AG04450 (cell line): Measurements from ENCODE around the gene CCDC88A. TPM values are rescaled to one million over a fixed set of nuclear protein-coding genes. Genes with fewer than 3 reads are reported as not detected.

ENCODE experiments used
- CTCF ChIA-PET: fragments of 300-600, 350-600 bp; formaldehyde crosslinking; extraction: SDS; loops from one replicate; lab custom pipeline; 2022; ENCODE audit warnings: antibody characterized with exemption, inconsistent platforms; lab: Charles Lee
- POLR2A ChIA-PET: fragments of 350-600 bp; formaldehyde crosslinking; extraction: SDS; loops from one replicate; lab custom pipeline; 2021; ENCODE audit warnings: antibody characterized with exemption, inconsistent platforms; lab: Yijun Ruan, JAX
- DNase-seq: peaks from one replicate; pipeline ENCODE4 v3.0.0-alpha.2; 2011; ENCODE audit warnings: low read depth, low spot score
- H3K27ac ChIP-seq: one replicate; pipeline ENCODE4 v1.5.1; 2012; ENCODE audit warnings: low read depth, low read length, control low read depth
- H3K27me3 ChIP-seq: one replicate; pipeline ENCODE4 v1.6.0; 2012; ENCODE audit warnings: low read length; ENCODE audit not compliant: control insufficient read depth, insufficient read depth
- H3K4me3 ChIP-seq: 2 replicates; pipeline ENCODE4 v1.5.1; 2011; ENCODE audit warnings: mild to moderate bottlenecking, low read depth, low read length, control low read depth
- H3K9me3 ChIP-seq: 2 replicates; pipeline ENCODE4 v1.5.1; 2012; ENCODE audit warnings: low read length; ENCODE audit not compliant: control insufficient read depth, insufficient read depth
- polyA plus RNA-seq: library from polyadenylated mRNA; depleted of rRNA; stranded (reverse); fragments of >200 nt; gene quantifications from 2 replicates; pipeline ENCODE4 v1.2.3, GENCODE V29; 2011
- TF ChIP-seq, protein P1 (sequence below): IDR thresholded peaks from 2 replicates; pipeline ENCODE4 v1.5.1; 2011; ENCODE audit warnings: low read depth, low read length, control low read depth, inconsistent platforms

CCDC88A gene
- polyA plus RNA-seq, 1 experiment = 44.7 TPM

DNA sequence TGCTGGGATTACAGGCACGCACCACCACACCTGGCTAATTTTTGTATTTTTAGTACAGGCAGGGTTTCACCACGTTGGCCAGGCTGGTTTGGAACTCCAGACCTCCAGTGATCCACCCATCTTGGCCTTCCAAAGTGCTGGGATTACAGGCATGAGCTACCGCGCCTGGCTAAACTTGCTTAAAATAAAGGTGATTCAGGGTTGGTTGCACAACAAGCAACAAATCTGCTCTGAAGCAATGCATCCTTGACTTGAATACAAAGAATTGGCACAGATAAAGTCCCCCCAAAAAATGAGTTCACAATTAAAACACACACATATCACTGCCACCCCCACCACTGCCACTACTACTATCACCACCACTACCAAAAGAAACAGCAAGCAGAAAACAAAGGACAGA lies 34.9 kb downstream of the CCDC88A start:
- DNase-seq = no peak
- ChIA-PET CTCF (no interaction called here), POLR2A (no interaction called here)
- TF ChIP-seq, protein P1, sequence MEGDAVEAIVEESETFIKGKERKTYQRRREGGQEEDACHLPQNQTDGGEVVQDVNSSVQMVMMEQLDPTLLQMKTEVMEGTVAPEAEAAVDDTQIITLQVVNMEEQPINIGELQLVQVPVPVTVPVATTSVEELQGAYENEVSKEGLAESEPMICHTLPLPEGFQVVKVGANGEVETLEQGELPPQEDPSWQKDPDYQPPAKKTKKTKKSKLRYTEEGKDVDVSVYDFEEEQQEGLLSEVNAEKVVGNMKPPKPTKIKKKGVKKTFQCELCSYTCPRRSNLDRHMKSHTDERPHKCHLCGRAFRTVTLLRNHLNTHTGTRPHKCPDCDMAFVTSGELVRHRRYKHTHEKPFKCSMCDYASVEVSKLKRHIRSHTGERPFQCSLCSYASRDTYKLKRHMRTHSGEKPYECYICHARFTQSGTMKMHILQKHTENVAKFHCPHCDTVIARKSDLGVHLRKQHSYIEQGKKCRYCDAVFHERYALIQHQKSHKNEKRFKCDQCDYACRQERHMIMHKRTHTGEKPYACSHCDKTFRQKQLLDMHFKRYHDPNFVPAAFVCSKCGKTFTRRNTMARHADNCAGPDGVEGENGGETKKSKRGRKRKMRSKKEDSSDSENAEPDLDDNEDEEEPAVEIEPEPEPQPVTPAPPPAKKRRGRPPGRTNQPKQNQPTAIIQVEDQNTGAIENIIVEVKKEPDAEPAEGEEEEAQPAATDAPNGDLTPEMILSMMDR = no peak
- no peak overlapping the region for H3K4me3 ChIP-seq
- no peaks in the 10 kb centered on the region for H3K9me3 ChIP-seq
- no peaks in the 10 kb centered on the region for H3K27me3 ChIP-seq
- no peak overlapping the region for H3K27ac ChIP-seq

DNA sequence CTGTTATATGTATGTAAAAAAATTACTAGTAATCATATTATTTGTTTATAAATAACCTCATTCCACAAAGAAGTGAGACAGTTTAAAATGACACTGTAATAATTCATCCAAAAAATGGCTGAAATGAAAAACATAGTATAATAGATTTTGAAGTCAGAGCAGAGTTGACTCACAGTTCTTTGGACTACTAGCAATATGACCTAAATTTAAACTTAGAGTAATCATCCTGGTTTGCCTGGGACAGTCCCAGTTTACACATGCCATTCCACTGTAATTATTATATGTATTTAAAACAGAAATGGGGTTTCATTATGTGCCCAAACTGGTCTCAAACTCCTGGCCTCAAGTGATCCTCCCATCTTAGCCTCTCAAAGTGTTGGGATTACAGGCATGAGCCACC lies 48.3 kb downstream of the CCDC88A start:
- Histone ChIP-seq H3K27ac (no peak overlapping the region), H3K27me3 (no peaks in the 10 kb centered on the region), H3K4me3 (no peak overlapping the region), H3K9me3 (no peaks in the 10 kb centered on the region)
- TF ChIP-seq, protein P1 = no peak
- CTCF ChIA-PET = no interaction called here
- POLR2A ChIA-PET = no interaction called here
- DNase-seq = no peak

DNA sequence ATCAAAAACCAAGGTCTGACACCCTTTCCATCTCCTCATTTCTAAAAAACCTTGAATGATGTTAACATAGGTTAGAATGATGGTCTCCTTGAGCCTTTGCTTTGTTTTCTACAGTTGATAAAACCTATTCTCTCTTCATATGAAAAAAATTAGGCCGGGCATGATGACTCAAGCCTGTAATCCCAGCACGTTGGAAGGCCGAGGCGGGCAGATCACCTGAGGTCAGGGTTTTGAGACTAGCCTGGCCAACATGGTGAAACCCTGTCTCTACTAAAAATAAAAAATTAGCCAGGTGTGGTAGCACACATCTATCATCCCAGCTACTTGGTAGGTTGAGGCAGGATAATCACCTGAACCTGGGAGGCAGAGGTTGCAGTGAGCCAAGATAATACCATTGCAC lies 49.4 kb downstream of the CCDC88A start:
- Histone ChIP-seq H3K9me3 (no peaks in the 10 kb centered on the region), H3K4me3 (no peak overlapping the region), H3K27ac (no peak overlapping the region), H3K27me3 (no peaks in the 10 kb centered on the region)
- TF ChIP-seq, protein P1 = no peak
- POLR2A ChIA-PET = no interaction called here
- no peak for DNase-seq
- CTCF ChIA-PET = no interaction called here

DNA sequence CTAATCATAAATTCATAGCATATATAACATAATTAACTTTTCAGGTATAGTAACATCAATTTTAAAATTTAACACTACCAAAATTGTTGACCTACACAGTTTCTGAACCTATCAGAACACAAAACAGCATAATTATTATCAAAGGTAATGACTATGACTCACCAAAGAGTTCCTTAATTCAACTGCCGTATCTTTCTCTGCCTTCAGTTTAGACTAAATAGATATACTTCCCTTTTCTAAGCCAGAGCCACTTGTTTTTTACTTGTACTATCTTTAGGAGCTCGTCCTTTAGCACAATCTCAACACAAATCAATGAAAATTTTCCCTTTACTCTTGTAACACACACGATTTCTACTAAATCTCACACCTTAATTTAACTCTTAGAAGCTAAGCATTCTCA lies 54.4 kb downstream of the CCDC88A start:
- TF ChIP-seq, protein P1 = no peak

DNA sequence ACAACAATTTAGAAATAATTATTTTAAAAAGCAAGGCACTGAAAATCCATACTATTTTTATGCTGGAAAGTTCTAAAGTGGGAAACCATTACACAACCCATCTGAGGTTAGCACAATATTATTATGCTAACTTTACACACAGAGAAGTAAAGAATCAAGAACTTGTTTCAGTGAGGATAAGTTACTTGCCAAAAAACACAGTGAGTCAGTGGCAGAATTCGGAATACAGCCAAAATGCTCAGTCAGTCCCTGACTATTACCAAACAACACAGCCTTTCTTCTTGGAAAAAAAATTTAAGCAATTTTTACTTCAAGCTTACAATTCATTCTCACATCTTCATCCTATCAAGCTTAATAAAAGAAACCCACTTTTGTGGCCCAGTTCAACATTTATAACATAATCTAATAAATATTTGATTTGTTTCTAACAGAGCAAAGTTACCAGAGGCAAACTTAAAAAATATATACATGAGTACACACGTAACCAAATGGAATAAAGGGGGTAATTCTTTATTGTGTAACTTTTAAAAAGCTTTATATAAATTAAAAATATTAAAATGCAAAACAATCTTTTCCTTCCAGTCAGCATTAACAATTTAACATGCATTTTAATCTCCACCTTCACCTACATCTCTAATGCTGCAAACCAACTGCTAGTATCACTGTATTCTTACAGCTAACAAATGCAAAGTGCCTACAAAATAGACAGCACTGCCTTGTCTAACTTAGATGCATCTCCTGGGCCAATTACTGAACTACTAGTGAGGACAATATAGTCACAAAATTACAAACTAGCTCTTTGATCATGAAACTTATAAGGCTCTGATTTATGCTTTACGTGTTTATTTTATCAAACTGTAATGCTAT lies 55.2 kb downstream of the CCDC88A start:
- H3K27ac ChIP-seq = no peak overlapping the region
- H3K9me3 ChIP-seq = no peaks in the 10 kb centered on the region
- TF ChIP-seq, protein P1 = no peak
- CTCF ChIA-PET = no interaction called here
- POLR2A ChIA-PET = interaction anchor here (1.0 kb wide), 1 partner anchor 55 kb away, joined by 5 read pairs; the partner anchor contains the start of gene CCDC88A
- no peaks in the 10 kb centered on the region for H3K27me3 ChIP-seq
- H3K4me3 ChIP-seq = no peak overlapping the region
- peak; percentile 88 for DNase-seq

More for the DNA sequence above, 54.4 kb downstream of the CCDC88A start:
- no peaks in the 10 kb centered on the region for H3K9me3 ChIP-seq
- no peak overlapping the region for H3K4me3 ChIP-seq
- H3K27ac ChIP-seq = no peak overlapping the region
- no peaks in the 10 kb centered on the region for H3K27me3 ChIP-seq
- CTCF ChIA-PET = no interaction called here
- no peak for DNase-seq
- POLR2A ChIA-PET = no interaction called here
